Bone marrow (tissue), 2 donors: Measurements from ENCODE around the gene DNMT3A.

Experiments
- DNase-seq, 2 donors: peaks; one replicate each; lab custom pipeline; 2025; lab: John Stamatoyannopoulos, UW

Gene DNMT3A

GRCh38 chr2:25324905-25325592 is 16.7 kb downstream of the DNMT3A start:
- DNase-seq: no peak

- no peak for DNase-seq
Observed at GRCh38 chr2:25324251-25324650, 17.5 kb downstream of the DNMT3A start.

- no peak for DNase-seq
Observed at GRCh38 chr2:25323610-25324189, 18.0 kb downstream of the DNMT3A start.

GRCh38 chr2:25323042-25323514 is 18.6 kb downstream of the DNMT3A start:
- no peak for DNase-seq

- no peak for DNase-seq
Observed at GRCh38 chr2:25322312-25322711, 19.4 kb downstream of the DNMT3A start.

GRCh38 chr2:25320077-25320476 is 21.6 kb downstream of the DNMT3A start:
- no peak for DNase-seq

GRCh38 chr2:25316101-25316500 is 25.6 kb downstream of the DNMT3A start:
- DNase-seq: peak; percentile 7 to 32

GRCh38 chr2:25315316-25315680 is 26.4 kb downstream of the DNMT3A start:
- DNase-seq: no peak

- DNase-seq: no peak
Observed at GRCh38 chr2:25314514-25315315, 27.0 kb downstream of the DNMT3A start.

GRCh38 chr2:25313711-25314513 is 27.8 kb downstream of the DNMT3A start:
- DNase-seq: no peak

- no peak for DNase-seq
Observed at GRCh38 chr2:25312958-25313710, 28.6 kb downstream of the DNMT3A start.

GRCh38 chr2:25311865-25312575 is 29.7 kb downstream of the DNMT3A start:
- no peak for DNase-seq

- DNase-seq: no peak
Observed at GRCh38 chr2:25310965-25311864, 30.5 kb downstream of the DNMT3A start.

- DNase-seq: no peak
Observed at GRCh38 chr2:25310709-25310964, 31.1 kb downstream of the DNMT3A start.

GRCh38 chr2:25309402-25309801 is 32.3 kb downstream of the DNMT3A start:
- peak; percentile 9 to 45 for DNase-seq

- no peak for DNase-seq
Observed at GRCh38 chr2:25308599-25308998, 33.1 kb downstream of the DNMT3A start.

GRCh38 chr2:25307949-25308557 is 33.7 kb downstream of the DNMT3A start:
- no peak for DNase-seq

GRCh38 chr2:25306777-25307368 is 34.9 kb downstream of the DNMT3A start:
- no peak for DNase-seq

GRCh38 chr2:25305775-25306174 is 36.0 kb downstream of the DNMT3A start:
- no peak for DNase-seq
